Brain microvascular endothelial cell (primary cell): ENCODE results near the gene FAM174C.

ENCODE experiments used
- DNase-seq: peaks from one replicate; pipeline ENCODE4 v3.0.0-alpha.2; 2020
- H3K27ac ChIP-seq: fragments of 250-450 bp; sonication (Bioruptor Pico); 2 replicates; pipeline ENCODE4 v1.5.1; 2020; ENCODE audit warnings: mild to moderate bottlenecking, moderate library complexity
- H3K27me3 ChIP-seq: fragments of 250-450 bp; sonication (Bioruptor Pico); replicated peaks from 2 replicates; pipeline ENCODE4 v1.5.1; 2020; ENCODE audit warnings: mild to moderate bottlenecking
- H3K36me3 ChIP-seq: fragments of 250-450 bp; sonication (Bioruptor Pico); replicated peaks from 2 replicates; pipeline ENCODE4 v1.5.1; 2020; ENCODE audit warnings: mild to moderate bottlenecking
- H3K4me3 ChIP-seq: 2 replicates; pipeline ENCODE4 v1.5.1; 2011; ENCODE audit warnings: low read depth, mild to moderate bottlenecking, control low read depth, low read length, moderate library complexity
- CTCF ChIP-seq: IDR thresholded peaks from 2 replicates; pipeline ENCODE4 v1.5.1; 2011; ENCODE audit warnings: low read depth, mild to moderate bottlenecking, moderate library complexity, low read length, control low read depth, inconsistent platforms; ENCODE audit errors: missing control alignments
- in situ Hi-C: cut with HindIII; loops from 2 replicates; pipeline ENCODE4 v1.10.0; 2017; ENCODE audit warnings: low sequenced_read_pairs, low pct_ligation_motif_present

FAM174C gene

DNA sequence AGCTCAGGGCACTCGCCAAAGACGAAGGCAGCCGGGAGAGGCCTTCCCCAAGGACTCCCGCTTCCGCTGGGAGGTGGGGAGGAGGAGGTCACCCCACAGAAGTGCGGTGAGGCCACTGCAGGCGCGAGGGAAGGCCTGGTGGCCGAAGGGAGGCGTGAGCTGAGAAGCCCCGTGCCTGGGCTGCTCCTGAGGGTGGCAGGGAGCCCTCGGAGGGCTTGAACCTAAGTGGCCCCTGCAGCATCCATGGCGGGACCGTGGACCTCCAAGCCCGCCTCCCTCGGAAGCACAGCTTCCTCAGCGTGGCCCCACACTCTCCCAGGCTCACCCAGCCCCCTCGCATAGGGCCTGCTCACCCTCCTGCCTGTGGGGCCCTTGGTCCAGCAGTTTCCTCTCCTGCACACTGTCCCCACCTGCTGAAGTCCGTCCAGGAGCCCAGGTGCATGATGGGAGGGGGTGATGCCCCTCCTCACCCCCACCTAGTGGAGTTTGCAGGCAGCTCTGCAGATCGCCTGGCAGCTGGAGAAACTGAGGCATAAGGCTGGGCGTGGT is 36.3 kb downstream of the FAM174C start:
- H3K27me3 ChIP-seq, result peaks cover 8% of the 10 kb centered on the region
- DNase-seq, result no peak
- H3K27ac ChIP-seq, result no peak overlapping the region
- TF ChIP-seq CTCF, result no peak
- no peaks in the 10 kb centered on the region for H3K36me3 ChIP-seq
- in situ Hi-C loops, result no loop called here
- H3K4me3 ChIP-seq, result no peak overlapping the region

DNA sequence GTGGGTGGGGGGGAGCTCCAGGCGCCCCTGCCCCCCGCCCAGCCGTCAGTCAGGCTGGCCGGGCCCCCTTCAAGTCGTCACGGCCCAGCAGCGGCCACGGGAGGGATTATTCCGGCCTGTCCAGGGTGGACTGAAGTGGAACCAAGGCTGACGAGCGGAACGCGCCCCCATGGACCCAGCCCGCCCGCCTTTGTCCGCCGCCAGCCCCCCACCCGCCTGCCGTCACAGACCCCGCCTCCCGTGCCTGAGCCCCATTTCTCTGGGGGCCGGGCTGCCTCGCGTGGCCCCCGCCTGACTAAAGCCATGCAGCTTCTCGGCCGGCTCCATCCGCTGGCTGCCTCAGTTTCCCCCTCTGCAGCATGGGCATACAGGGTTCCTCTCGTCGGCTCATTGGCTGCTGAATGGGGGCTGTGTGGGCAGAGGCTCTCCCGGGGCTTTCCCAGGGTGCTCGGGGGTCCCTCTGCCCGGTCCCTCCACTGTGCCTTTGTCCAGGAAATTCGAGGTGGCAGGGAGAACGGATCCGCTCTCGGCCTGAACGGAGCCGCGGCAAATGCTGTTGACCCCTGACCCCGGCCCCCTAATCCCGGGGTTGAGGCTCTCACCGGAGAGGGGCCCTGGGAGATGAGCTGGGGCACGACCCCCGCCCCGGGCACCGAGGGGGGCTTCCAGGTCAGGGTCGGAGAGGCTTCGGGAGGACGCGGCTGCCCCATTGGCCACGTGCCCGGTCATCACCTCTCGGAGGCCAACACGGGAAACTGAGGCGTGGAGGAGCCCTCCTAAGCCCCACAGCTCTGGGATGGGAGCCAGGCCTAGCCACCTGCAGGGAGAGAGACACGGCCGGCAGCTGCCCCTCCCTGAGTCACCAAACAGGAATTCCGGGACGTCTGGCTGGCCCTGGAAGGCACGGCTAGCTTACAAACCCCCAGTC is 37.7 kb downstream of the FAM174C start:
- Histone ChIP-seq H3K36me3 (no peaks in the 10 kb centered on the region), H3K4me3 (no peak overlapping the region), H3K27me3 (peaks cover 21% of the 10 kb centered on the region), H3K27ac (no peak overlapping the region)
- DNase-seq, result peak; percentile 45
- in situ Hi-C loops, result no loop called here
- TF ChIP-seq CTCF, result no peak

DNA sequence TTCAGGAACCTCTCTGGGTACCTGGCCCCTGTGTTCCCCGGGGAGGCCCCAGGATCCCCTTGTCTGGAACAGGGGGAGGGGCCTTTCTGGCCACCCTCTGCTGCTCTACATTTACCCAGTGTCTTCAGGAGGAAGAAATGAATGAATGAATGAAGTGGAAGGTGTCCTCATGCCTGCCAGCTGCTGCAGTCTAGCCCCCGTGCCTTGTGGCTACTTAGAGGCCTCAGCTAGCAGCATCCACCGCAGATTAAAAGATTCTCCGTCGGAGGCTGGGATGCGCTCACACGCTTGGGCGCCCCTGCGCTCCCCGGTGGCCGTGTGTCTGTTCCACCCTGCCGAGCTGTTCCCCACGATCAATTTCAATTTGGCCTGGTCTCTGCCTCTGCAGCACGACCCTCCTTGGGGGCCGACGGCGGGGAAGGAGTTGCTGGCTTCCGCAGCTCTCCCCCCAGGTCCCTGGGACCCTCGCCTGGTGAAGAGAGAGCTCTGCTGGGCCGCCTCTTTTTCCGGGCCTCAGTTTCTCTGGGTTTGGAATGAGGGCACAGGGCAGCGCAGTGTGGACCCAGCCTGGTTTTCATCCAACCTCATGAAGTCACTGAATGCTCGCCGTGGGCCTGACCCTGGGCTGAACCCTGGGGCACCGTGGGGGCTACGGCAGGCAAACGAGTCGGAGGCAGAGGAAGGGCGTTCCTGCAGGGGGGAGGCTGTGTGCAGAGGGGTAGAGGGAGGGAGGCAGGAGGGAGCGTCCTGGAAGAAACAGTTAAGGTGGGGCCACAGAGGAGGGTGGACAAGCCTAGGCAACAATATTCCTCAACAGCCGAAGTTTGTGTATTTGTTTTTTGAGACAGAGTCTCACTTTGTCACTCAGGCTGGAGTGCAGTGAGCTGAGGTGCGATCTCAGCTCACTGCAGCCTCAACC is 38.6 kb downstream of the FAM174C start:
- H3K27ac ChIP-seq, result no peak overlapping the region
- no peak overlapping the region for H3K4me3 ChIP-seq
- peaks cover 26% of the 10 kb centered on the region for H3K27me3 ChIP-seq
- no peak for DNase-seq
- in situ Hi-C loops, result no loop called here
- TF ChIP-seq CTCF, result no peak
- no peaks in the 10 kb centered on the region for H3K36me3 ChIP-seq

- peak; percentile 8 for DNase-seq
- Histone ChIP-seq H3K27ac (no peak overlapping the region), H3K36me3 (no peaks in the 10 kb centered on the region), H3K4me3 (no peak overlapping the region), H3K27me3 (peaks cover 26% of the 10 kb centered on the region)
- peak; percentile 51 for TF ChIP-seq CTCF
- in situ Hi-C loops, result no loop called here
Measured at GRCh38 chr19:1315470-1316166, 40.3 kb downstream of the FAM174C start.

GRCh38 chr19:1316466-1316865 is 41.1 kb downstream of the FAM174C start:
- DNase-seq, result no peak
- H3K36me3 ChIP-seq, result no peaks in the 10 kb centered on the region
- TF ChIP-seq CTCF, result no peak
- no peak overlapping the region for H3K27ac ChIP-seq
- no peak overlapping the region for H3K4me3 ChIP-seq
- in situ Hi-C loops, result no loop called here
- H3K27me3 ChIP-seq, result peaks cover 26% of the 10 kb centered on the region
